GM12878 (cell line): Measurements from ENCODE around the gene CNOT3. TPM values are rescaled to one million over a fixed set of nuclear protein-coding genes. Genes with fewer than 3 reads are reported as not detected.

Experiments used
- ATAC-seq: fragments of 200-7000 bp; cut with Tn5 transposase; 3 replicates; pipeline ENCODE4 v1.9.1; 2020; ENCODE audit warnings: mild to moderate bottlenecking, moderate library complexity
- BruUV-seq: library from RNA; stranded (reverse); fragments of 400-500 nt; replicated peaks from 2 replicates; lab custom pipeline; 2021; lab: Mats Ljungman, UMichigan
- CTCF ChIA-PET: fragments of 300-600 bp; sonication (Branson Sonifier 250); formaldehyde crosslinking; extraction: SDS; loops from one replicate; lab custom pipeline; 2021; ENCODE audit warnings: inconsistent platforms; lab: Yijun Ruan, JAX
- POLR2A ChIA-PET: fragments of 350-600 bp; formaldehyde crosslinking; extraction: SDS; loops from one replicate; lab custom pipeline; 2021; ENCODE audit warnings: inconsistent platforms; lab: Charles Lee
- RAD21 ChIA-PET: fragments of 300-600 bp; sonication (Branson Sonifier 250); formaldehyde crosslinking; loops from one replicate; lab custom pipeline; 2023; ENCODE audit warnings: antibody characterized with exemption; ENCODE audit not compliant: unreplicated experiment; lab: Charles Lee
- SMC1A ChIA-PET: fragments of 300-600 bp; sonication (Branson Sonifier 250); formaldehyde crosslinking; loops from one replicate; lab custom pipeline; 2023; ENCODE audit not compliant: unreplicated experiment, uncharacterized antibody; lab: Charles Lee
- DNase-seq: peaks from one replicate; pipeline ENCODE4 v3.0.0-alpha.2; 2011; ENCODE audit warnings: low read depth, low spot score
- FAIRE-seq: peaks from 3 replicates; lab custom pipeline; 2011; peaks lifted over from hg19 to GRCh38; lab: Jason Lieb, UNC
- H2AFZ ChIP-seq: 2 replicates; pipeline ENCODE4 v1.6.0; 2011; ENCODE audit warnings: low read depth, low read length, control low read depth; ENCODE audit not compliant: control insufficient read depth
- H3K27ac ChIP-seq: 2 replicates; pipeline ENCODE4 v1.5.1; 2011; ENCODE audit warnings: control low read depth; ENCODE audit not compliant: control insufficient read depth, insufficient read depth
- H3K27me3 ChIP-seq, 2 experiments: replicated peaks in 1 of 2; 2 replicates each; pipeline versions ENCODE4 v1.6.0 to v1.6.1; 2011; ENCODE audit warnings: low read length in 1 of 2; ENCODE audit not compliant: control insufficient read depth in 2 of 2, insufficient read depth in 2 of 2
- H3K36me3 ChIP-seq, 2 experiments: 2 replicates each; pipeline ENCODE4 v1.5.1; 2011; ENCODE audit warnings: low read length in 1 of 2; ENCODE audit not compliant: control insufficient read depth in 2 of 2, insufficient read depth in 2 of 2
- H3K4me1 ChIP-seq: 2 replicates; pipeline ENCODE4 v1.6.1; 2011; ENCODE audit warnings: mild to moderate bottlenecking, low read length, moderate library complexity, mixed read lengths; ENCODE audit not compliant: control insufficient read depth, insufficient read depth
- H3K4me2 ChIP-seq: 2 replicates; pipeline ENCODE4 v1.6.0; 2011; ENCODE audit warnings: control low read depth; ENCODE audit not compliant: control insufficient read depth, insufficient read depth
- H3K4me3 ChIP-seq: fragments of 200-600 bp; sonication (generic); 2 replicates; pipeline ENCODE4 v1.5.1; 2016
- H3K79me2 ChIP-seq: 2 replicates; pipeline ENCODE4 v1.6.0; 2011; ENCODE audit warnings: low read length; ENCODE audit not compliant: control insufficient read depth, insufficient read depth
- H3K9ac ChIP-seq: 2 replicates; pipeline ENCODE4 v1.8.0; 2011; ENCODE audit warnings: low read length, control low read depth, mixed read lengths; ENCODE audit not compliant: control insufficient read depth, insufficient read depth
- H3K9me3 ChIP-seq: replicated peaks from 3 replicates; pipeline ENCODE4 v1.5.1; 2011; ENCODE audit warnings: mild to moderate bottlenecking, low read length; ENCODE audit not compliant: control insufficient read depth, insufficient read depth
- H4K20me1 ChIP-seq: 2 replicates; pipeline ENCODE4 v1.6.0; 2011; ENCODE audit not compliant: control insufficient read depth, insufficient read depth
- BHLHE40 ChIP-seq, 2 experiments: fragments of 450-650 bp in 1 of 2; IDR thresholded peaks; 2 replicates each; pipeline ENCODE4 v1.6.1; 2011 to 2017; ENCODE audit warnings: low read depth in 2 of 2, borderline replicate concordance in 1 of 2, improper control_type of control experiment in 1 of 2, low read length in 1 of 2, mild to moderate bottlenecking in 1 of 2
- MEF2B ChIP-seq: fragments of 450-650 bp; IDR thresholded peaks from 2 replicates; pipeline ENCODE4 v1.6.1; 2018; ENCODE audit warnings: mild to moderate bottlenecking, moderate library complexity; ENCODE audit not compliant: partially characterized antibody, poor library complexity, severe bottlenecking
- NFIC ChIP-seq: IDR thresholded peaks from 2 replicates; pipeline ENCODE4 v1.6.1; 2012; ENCODE audit warnings: low read depth, mild to moderate bottlenecking, inconsistent platforms, low read length, moderate library complexity
- POLR2A ChIP-seq: IDR thresholded peaks from 2 replicates; pipeline ENCODE4 v1.6.1; 2011; ENCODE audit warnings: low read depth, mild to moderate bottlenecking, low read length
- POLR2AphosphoS2 ChIP-seq: IDR thresholded peaks from 2 replicates; pipeline ENCODE4 v1.6.1; 2011; ENCODE audit warnings: low read depth, mild to moderate bottlenecking, low read length, improper control_type of control experiment, moderate library complexity
- WGBS: methylation state at CpG from one replicate; pipeline ENCODE4 v1.1.6; 2016; ENCODE audit warnings: low lambda C conversion rate; ENCODE audit not compliant: insufficient replicate concordance, insufficient coverage; ENCODE audit errors: missing lambda C conversion rate; 5-methylcytosine and 5-hydroxymethylcytosine counted together
- in situ Hi-C: fragments of 300-500 bp; cut with MboI; formaldehyde crosslinking; loops from 9 replicates; pipeline ENCODE4 v1.14.3; 2018; ENCODE audit warnings: mixed read lengths
- intact Hi-C: fragments of 100-400 bp; cut with micrococcal nuclease; formaldehyde crosslinking; loops from one replicate; pipeline ENCODE4 v1.14.2; 2022; ENCODE audit not compliant: unreplicated experiment
- polyA plus RNA-seq, 11 experiments: library from polyadenylated mRNA; depleted of rRNA in 4 of 11; unstranded in 6 of 11; stranded (reverse) in 5 of 11; fragments of >200 nt; fragmentation: Nextera tagmentation in 4 of 11; fragmentation: Illumina TruSeq in 1 of 11; extraction: Ambion mirVana in 4 of 11; extraction: Trizol in 1 of 11; gene quantifications; 1 replicate in 1 of 11; 2 replicates in 10 of 11; pipeline versions ENCODE4 v1.2.1 to v1.2.3, GENCODE V29; 2011 to 2016; ENCODE audit warnings: inconsistent platforms in 2 of 11, missing spikeins in 2 of 11, low read depth in 1 of 11
- total RNA-seq, 4 experiments: library from RNA; depleted of rRNA in 3 of 4; stranded (reverse); fragments of >200 nt in 3 of 4; fragmentation: Illumina TruSeq in 1 of 4; extraction: Trizol in 1 of 4; gene quantifications; 2 replicates each; pipeline versions ENCODE4 v1.2.1 to v1.2.3, GENCODE V29; 2013 to 2021
- TF ChIP-seq, protein P1 (sequence below): IDR thresholded peaks from 2 replicates; pipeline ENCODE4 v1.6.1; 2011; ENCODE audit warnings: low read depth, low read length, improper control_type of control experiment, borderline replicate concordance
- TF ChIP-seq, protein P2 (sequence below): IDR thresholded peaks from 2 replicates; pipeline ENCODE4 v1.6.1; 2011; ENCODE audit warnings: borderline replicate concordance, low read depth, mild to moderate bottlenecking, moderate library complexity, low read length; ENCODE audit not compliant: insufficient read depth, poor library complexity, severe bottlenecking

The CNOT3 gene
- total and polyA plus RNA-seq, 10 of the 15 experiments (the other 5 are each of a cell fraction or from before 2014, with no cell fraction given): 0.14 to 45.1 (median 14.0) TPM

DNA sequence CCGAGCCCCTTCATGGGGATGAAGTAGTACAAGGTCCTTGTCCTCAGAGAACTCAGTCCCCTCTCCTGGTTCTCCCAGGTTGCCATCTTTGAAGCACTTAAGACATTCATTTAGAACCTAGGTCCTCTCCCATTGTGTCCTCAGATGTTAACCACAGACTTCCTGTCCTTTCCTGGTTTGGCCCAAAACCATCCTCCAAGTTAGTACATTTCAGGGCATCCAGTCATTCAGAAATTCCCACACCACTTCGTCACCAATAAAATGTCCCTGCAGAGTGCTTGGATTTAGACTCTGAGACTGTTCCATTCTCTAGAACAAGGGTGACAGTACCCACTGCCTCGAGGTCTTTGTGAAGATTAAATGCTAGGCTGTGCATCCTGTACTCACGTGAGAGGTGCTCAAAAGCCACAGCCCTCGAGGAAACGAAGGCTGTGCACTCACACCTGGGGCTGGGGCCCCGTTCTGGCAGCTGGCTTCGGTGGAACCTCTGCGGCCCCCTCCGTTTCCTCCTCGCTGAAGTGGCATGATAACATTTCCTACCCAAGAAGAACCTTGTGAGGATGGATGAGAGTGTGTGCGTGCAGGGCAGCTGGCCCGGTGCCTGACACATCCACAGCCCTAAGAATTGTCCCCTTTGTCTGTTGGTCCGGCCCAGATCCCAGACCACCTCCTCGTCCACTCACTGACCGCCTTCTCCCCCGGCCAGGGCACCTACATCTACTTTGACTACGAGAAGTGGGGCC lies 17.2 kb downstream of the CNOT3 start:
- peaks cover 25% of the 10 kb centered on the region in 2 experiments; a peak in 3 of 4 replicates for H3K36me3 ChIP-seq
- ATAC-seq: no peak
- in situ Hi-C loops: no loop called here
- peaks cover 8% of the 10 kb centered on the region for H3K79me2 ChIP-seq
- BruUV-seq: TSS peak; percentile 52
- WGBS: 64% methylated on average over 18 of the region's 18 CpGs
- H3K9me3 ChIP-seq: no peaks in the 10 kb centered on the region
- no peak overlapping the region for H3K9ac ChIP-seq
- no peak for DNase-seq
- H3K4me3 ChIP-seq: no peak overlapping the region
- no peaks in the 10 kb centered on the region for H3K27me3 ChIP-seq
- RAD21 ChIA-PET: no interaction called here
- no peaks in the 10 kb centered on the region for H4K20me1 ChIP-seq
- POLR2A ChIA-PET: no interaction called here
- H3K27ac ChIP-seq: no peak overlapping the region
- intact Hi-C loops: no loop called here
- no peaks in the 10 kb centered on the region for H3K4me1 ChIP-seq
- no peak overlapping the region for H3K4me2 ChIP-seq
- no peak for TF ChIP-seq NFIC
- no peak for TF ChIP-seq MEF2B
- 0 out of 2 replicates have a peak, but pooled peaks have one; percentile 29 for TF ChIP-seq POLR2AphosphoS2
- TF ChIP-seq, protein P1, sequence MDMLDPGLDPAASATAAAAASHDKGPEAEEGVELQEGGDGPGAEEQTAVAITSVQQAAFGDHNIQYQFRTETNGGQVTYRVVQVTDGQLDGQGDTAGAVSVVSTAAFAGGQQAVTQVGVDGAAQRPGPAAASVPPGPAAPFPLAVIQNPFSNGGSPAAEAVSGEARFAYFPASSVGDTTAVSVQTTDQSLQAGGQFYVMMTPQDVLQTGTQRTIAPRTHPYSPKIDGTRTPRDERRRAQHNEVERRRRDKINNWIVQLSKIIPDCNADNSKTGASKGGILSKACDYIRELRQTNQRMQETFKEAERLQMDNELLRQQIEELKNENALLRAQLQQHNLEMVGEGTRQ: no peak
- TF ChIP-seq, protein P2, sequence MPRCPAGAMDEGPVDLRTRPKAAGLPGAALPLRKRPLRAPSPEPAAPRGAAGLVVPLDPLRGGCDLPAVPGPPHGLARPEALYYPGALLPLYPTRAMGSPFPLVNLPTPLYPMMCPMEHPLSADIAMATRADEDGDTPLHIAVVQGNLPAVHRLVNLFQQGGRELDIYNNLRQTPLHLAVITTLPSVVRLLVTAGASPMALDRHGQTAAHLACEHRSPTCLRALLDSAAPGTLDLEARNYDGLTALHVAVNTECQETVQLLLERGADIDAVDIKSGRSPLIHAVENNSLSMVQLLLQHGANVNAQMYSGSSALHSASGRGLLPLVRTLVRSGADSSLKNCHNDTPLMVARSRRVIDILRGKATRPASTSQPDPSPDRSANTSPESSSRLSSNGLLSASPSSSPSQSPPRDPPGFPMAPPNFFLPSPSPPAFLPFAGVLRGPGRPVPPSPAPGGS: no peak
- peak; percentile 34 to 39; a peak in 3 of 4 replicates for TF ChIP-seq BHLHE40 (IDR thresholded peaks at IDR 0.05; ENCODE audit: borderline replicate concordance in 1 of 2, low read depth in 2 of 2, low read length in 1 of 2)
- peak; percentile 64; the same call in 1 of the 2 replicates for TF ChIP-seq POLR2A
- SMC1A ChIA-PET: no interaction called here
- no peak for FAIRE-seq
- no peak overlapping the region for H2AFZ ChIP-seq
- CTCF ChIA-PET: no interaction called here
